BE2C (cell line): ENCODE data around the gene QARS1.

Source experiments
- DNase-seq: peaks from one replicate; pipeline ENCODE4 v3.0.0-alpha.2; 2020
- H3K27me3 ChIP-seq: fragments of 250-450 bp; sonication (Bioruptor Pico); 2 replicates; pipeline ENCODE4 v1.5.1; 2020; ENCODE audit warnings: mild to moderate bottlenecking
- H3K36me3 ChIP-seq: fragments of 250-450 bp; sonication (Bioruptor Pico); 2 replicates; pipeline ENCODE4 v1.5.1; 2020; ENCODE audit warnings: mild to moderate bottlenecking
- H3K4me1 ChIP-seq: fragments of 250-450 bp; sonication (Bioruptor Pico); 2 replicates; pipeline ENCODE4 v1.5.1; 2020
- H3K4me3 ChIP-seq: 2 replicates; pipeline ENCODE4 v1.5.1; 2011; ENCODE audit warnings: low read depth, low read length
- H3K9me3 ChIP-seq: fragments of 250-450 bp; sonication (Bioruptor Pico); 2 replicates; pipeline ENCODE4 v1.5.1; 2020
- TF ChIP-seq, protein P1 (sequence below): IDR thresholded peaks from 2 replicates; pipeline ENCODE4 v1.5.1; 2012; ENCODE audit warnings: mild to moderate bottlenecking, low read depth, low read length

The QARS1 gene

GRCh38 chr3:49112262-49112661 is 7.7 kb upstream of the QARS1 start:
- Histone ChIP-seq H3K36me3 (peaks cover 33% of the 10 kb centered on the region), H3K9me3 (no peaks in the 10 kb centered on the region), H3K4me3 (no peak overlapping the region), H3K27me3 (no peaks in the 10 kb centered on the region), H3K4me1 (no peaks in the 10 kb centered on the region)
- TF ChIP-seq, protein P1, sequence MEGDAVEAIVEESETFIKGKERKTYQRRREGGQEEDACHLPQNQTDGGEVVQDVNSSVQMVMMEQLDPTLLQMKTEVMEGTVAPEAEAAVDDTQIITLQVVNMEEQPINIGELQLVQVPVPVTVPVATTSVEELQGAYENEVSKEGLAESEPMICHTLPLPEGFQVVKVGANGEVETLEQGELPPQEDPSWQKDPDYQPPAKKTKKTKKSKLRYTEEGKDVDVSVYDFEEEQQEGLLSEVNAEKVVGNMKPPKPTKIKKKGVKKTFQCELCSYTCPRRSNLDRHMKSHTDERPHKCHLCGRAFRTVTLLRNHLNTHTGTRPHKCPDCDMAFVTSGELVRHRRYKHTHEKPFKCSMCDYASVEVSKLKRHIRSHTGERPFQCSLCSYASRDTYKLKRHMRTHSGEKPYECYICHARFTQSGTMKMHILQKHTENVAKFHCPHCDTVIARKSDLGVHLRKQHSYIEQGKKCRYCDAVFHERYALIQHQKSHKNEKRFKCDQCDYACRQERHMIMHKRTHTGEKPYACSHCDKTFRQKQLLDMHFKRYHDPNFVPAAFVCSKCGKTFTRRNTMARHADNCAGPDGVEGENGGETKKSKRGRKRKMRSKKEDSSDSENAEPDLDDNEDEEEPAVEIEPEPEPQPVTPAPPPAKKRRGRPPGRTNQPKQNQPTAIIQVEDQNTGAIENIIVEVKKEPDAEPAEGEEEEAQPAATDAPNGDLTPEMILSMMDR: no peak
- no peak for DNase-seq

DNA sequence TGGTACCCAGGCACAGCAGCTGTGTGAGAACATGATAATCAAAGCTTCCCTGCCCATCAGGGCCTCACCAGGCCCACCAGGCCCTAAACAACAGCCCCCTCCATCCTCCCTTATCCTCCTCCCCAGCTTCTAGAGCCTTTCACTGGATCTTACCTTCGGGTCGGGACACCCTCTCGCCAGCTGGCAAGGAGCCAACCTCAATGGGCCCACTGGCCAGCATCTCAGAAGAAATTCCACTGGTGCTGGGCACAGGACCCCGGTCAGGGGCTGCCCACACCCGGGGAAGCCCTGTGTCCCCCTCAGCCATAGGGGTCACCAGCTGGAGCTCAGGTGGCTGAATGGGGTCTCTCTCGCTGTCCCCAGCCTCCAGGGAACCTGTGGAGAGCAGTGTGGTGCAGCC is 6.8 kb upstream of the QARS1 start:
- TF ChIP-seq, protein P1: no peak
- peaks cover 33% of the 10 kb centered on the region for H3K36me3 ChIP-seq
- no peak for DNase-seq

GRCh38 chr3:49110780-49111179 is 6.2 kb upstream of the QARS1 start:
- Histone ChIP-seq H3K36me3 (peaks cover 29% of the 10 kb centered on the region), H3K4me3 (no peak overlapping the region)

More for the DNA sequence above, 6.8 kb upstream of the QARS1 start:
- Histone ChIP-seq H3K9me3 (no peaks in the 10 kb centered on the region), H3K4me3 (no peak overlapping the region), H3K4me1 (no peaks in the 10 kb centered on the region), H3K27me3 (no peaks in the 10 kb centered on the region)

DNA sequence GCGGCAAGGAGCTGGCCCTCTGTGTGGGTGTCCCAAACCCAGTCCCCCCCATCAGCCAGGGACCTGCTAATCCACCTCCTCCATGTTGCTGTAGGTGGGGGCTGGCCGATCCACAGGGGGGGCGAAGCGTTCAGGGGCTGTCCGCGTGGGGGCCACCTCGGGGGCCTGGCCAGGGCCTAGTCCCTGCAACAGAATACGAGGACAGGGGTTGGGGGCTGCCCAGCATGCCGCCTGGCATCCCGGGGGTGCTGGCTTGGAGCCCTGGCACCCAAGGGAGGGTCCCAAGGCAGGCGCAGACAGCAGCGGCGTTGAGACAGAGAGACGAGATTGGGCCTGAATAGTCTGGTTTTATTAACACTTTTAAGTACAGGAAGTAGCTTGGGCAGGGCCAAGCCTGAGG is 3.8 kb upstream of the QARS1 start:
- TF ChIP-seq, protein P1: no peak
- DNase-seq: no peak
- Histone ChIP-seq H3K4me3 (no peak overlapping the region), H3K9me3 (no peaks in the 10 kb centered on the region), H3K4me1 (no peaks in the 10 kb centered on the region), H3K27me3 (no peaks in the 10 kb centered on the region), H3K36me3 (peaks cover 10% of the 10 kb centered on the region)

More at GRCh38 chr3:49110780-49111179, 6.2 kb upstream of the QARS1 start:
- Histone ChIP-seq H3K27me3 (no peaks in the 10 kb centered on the region), H3K9me3 (no peaks in the 10 kb centered on the region), H3K4me1 (no peaks in the 10 kb centered on the region)
- DNase-seq: no peak
- TF ChIP-seq, protein P1: no peak

DNA sequence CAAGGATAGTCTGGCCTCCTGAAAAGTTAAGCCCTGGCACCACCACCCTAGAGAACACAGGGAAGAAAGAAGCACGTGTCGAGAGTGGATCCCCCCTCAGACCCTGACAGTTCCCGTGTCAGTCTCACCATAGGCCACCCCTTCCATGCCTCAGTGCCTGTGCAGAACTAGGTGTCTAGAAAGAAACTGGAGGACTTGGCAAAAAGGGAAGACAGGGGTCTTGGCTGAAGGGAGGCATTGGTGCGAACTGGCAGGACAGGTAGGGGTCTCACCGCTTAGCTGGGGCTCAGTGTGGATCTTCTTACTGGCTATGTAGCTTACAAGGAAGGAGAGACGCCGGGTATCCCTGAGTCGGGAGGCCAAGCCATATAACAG is 518 bp downstream of the QARS1 start:
- Histone ChIP-seq H3K27me3 (no peaks in the 10 kb centered on the region), H3K9me3 (no peaks in the 10 kb centered on the region), H3K4me1 (peaks cover 1% of the 10 kb centered on the region), H3K36me3 (peaks cover 18% of the 10 kb centered on the region), H3K4me3 (peak overlapping the region; percentile 78)
- DNase-seq: no peak
- TF ChIP-seq, protein P1: no peak

DNA sequence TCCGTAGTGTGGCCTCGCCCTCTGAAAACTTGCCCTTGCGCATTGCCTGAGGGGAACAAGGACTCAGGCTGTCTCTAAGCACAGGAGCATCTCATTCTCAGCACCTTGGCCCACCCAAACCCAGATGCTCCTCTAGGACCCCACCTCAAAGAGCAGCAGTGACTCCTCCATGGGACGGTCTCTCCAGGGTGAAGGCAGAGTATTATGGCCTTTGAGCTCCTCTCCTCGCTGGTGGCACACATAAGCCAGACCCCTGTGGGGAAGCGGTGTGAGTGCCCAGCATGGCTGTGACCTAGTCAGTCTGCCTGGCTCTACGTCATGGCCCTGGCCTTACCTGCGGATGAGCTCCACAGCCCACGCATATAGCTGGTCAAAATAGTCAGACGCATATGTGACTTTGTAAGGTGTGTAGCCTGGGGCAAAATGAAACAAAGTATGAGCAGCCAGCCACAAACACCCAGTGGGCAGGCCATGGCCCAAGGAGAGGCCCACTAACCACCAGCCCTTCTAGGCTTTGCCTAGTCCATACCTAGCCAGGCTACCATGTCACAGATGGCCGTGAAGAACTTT is 4.4 kb downstream of the QARS1 start:
- H3K4me1 ChIP-seq: peaks cover 6% of the 10 kb centered on the region
- DNase-seq: no peak
- no peaks in the 10 kb centered on the region for H3K9me3 ChIP-seq
- TF ChIP-seq, protein P1: no peak
- no peaks in the 10 kb centered on the region for H3K27me3 ChIP-seq
- H3K36me3 ChIP-seq: peaks cover 23% of the 10 kb centered on the region
- no peak overlapping the region for H3K4me3 ChIP-seq
